GM19372 (cell line): ENCODE results near the gene TMEM219.
"Not testable (repeated sequence)": the region's sequence is repeated elsewhere in the genome, so short reads cannot be mapped to it uniquely, and the experiment has no call there.

Experiments
- ATAC-seq: cut with Tn5 transposase; IDR thresholded peaks from one replicate; pipeline ENCODE4 v1.9.1; 2021; ENCODE audit warnings: mild to moderate bottlenecking, low read depth, moderate library complexity; ENCODE audit not compliant: unreplicated experiment

Gene TMEM219

GRCh38 chr16:29961479-29962343 is at the start of gene TMEM219:
TMEM219 (plus strand) TSS chr16:29962079; CDS start chr16:29963144, 1,065 bp downstream.
- ATAC-seq, result peak; percentile 90

- no peak for ATAC-seq
These were observed 49.8 kb upstream of the TMEM219 start for GRCh38 chr16:29912087-29912486.

- ATAC-seq, result no peak
These were observed 48.4 kb upstream of the TMEM219 start for GRCh38 chr16:29913514-29913913.

GRCh38 chr16:29915590-29916247 is 46.2 kb upstream of the TMEM219 start:
- no peak for ATAC-seq

GRCh38 chr16:29916979-29917378 is 44.9 kb upstream of the TMEM219 start:
- no peak for ATAC-seq

- no peak for ATAC-seq
These were observed 41.4 kb upstream of the TMEM219 start for GRCh38 chr16:29920288-29921033.

GRCh38 chr16:29921034-29921385 is 40.9 kb upstream of the TMEM219 start:
- no peak for ATAC-seq

- ATAC-seq, result no peak
These were observed 39.6 kb upstream of the TMEM219 start for GRCh38 chr16:29922326-29922725.

GRCh38 chr16:29922986-29923501 is 38.8 kb upstream of the TMEM219 start:
- ATAC-seq, result no peak

- ATAC-seq, result no peak
These were observed 36.6 kb upstream of the TMEM219 start for GRCh38 chr16:29925105-29925756.

- ATAC-seq, result peak; percentile 95
These were observed 35.8 kb upstream of the TMEM219 start, which contains the start of gene KCTD13 for GRCh38 chr16:29925781-29926710. KCTD13 (minus strand) TSS chr16:29926226; CDS start chr16:29926033, 193 bp downstream.

GRCh38 chr16:29926711-29927052 is 35.2 kb upstream of the TMEM219 start:
- ATAC-seq, result no peak

GRCh38 chr16:29927070-29927905 is 34.6 kb upstream of the TMEM219 start:
- ATAC-seq, result no peak

GRCh38 chr16:29931750-29932149 is 30.1 kb upstream of the TMEM219 start:
- ATAC-seq, result not testable (repeated sequence)

- no peak for ATAC-seq
These were observed 21.2 kb upstream of the TMEM219 start for GRCh38 chr16:29940656-29941055.

- ATAC-seq, result no peak
These were observed 17.8 kb upstream of the TMEM219 start for GRCh38 chr16:29943846-29944799.

- ATAC-seq, result no peak
These were observed 14.0 kb upstream of the TMEM219 start for GRCh38 chr16:29947897-29948296.
